Mammary epithelial cell (primary cell): ENCODE data around the gene MFSD1.

Source experiments
- CTCF ChIP-seq, 2 donors: IDR thresholded peaks in 1 of 2; conservative IDR thresholded peaks in 1 of 2; 2 replicates each; pipeline ENCODE4 v1.5.1; 2011 to 2012; ENCODE audit warnings: inconsistent platforms in 2 of 2, low read length in 2 of 2, mild to moderate bottlenecking in 2 of 2, control low read depth in 1 of 2, low read depth in 1 of 2; ENCODE audit not compliant: insufficient read depth in 1 of 2; ENCODE audit errors: extremely low read depth in 1 of 2
- EZH2 ChIP-seq: IDR thresholded peaks from 2 replicates; pipeline ENCODE4 v1.6.1; 2012; ENCODE audit warnings: low read length, inconsistent platforms, borderline replicate concordance

GRCh38 chr3:158830391-158830790 lies 28.5 kb downstream of the MFSD1 start:
- TF ChIP-seq CTCF (conservative IDR thresholded peaks at IDR 0.05 in 1 of 2, IDR thresholded peaks at IDR 0.05 in 1 of 2; ENCODE audit: extremely low read depth in 1 of 2, insufficient read depth in 1 of 2, low read depth in 1 of 2, low read length in 2 of 2) (no peak), EZH2 (no peak)
